HepG2 (cell line): ENCODE data around the gene SLC1A4. TPM values are rescaled to one million over a fixed set of nuclear protein-coding genes. Genes with fewer than 3 reads are reported as not detected.

Source experiments
- ATAD3A ChIP-seq: sonication (generic); formaldehyde crosslinking; IDR thresholded peaks from 2 replicates; pipeline ENCODE4 v1.4.0; 2020; ENCODE audit warnings: missing genetic modification reagents
- ELF3 ChIP-seq: IDR thresholded peaks from 2 replicates; pipeline ENCODE4 v1.6.1; 2016; ENCODE audit warnings: missing genetic modification reagents, missing compliant biosample characterization
- MAZ ChIP-seq, 2 experiments: sonication (generic) in 1 of 2; formaldehyde crosslinking in 1 of 2; IDR thresholded peaks; 2 replicates each; pipeline versions ENCODE4 v1.5.0 to v1.6.1; 2012 to 2020; ENCODE audit warnings: low read depth in 2 of 2, mild to moderate bottlenecking in 2 of 2, borderline replicate concordance in 1 of 2, improper control_type of control experiment in 1 of 2, low read length in 1 of 2, missing genetic modification reagents in 1 of 2, moderate library complexity in 1 of 2
- POLR2A ChIP-seq, 2 experiments: IDR thresholded peaks; 2 replicates each; pipeline ENCODE4 v1.6.1; 2011; ENCODE audit warnings: low read depth in 2 of 2, low read length in 2 of 2, mild to moderate bottlenecking in 1 of 2, moderate library complexity in 1 of 2; ENCODE audit not compliant: insufficient read depth in 1 of 2
- POLR2AphosphoS5 ChIP-seq: IDR thresholded peaks from 2 replicates; pipeline ENCODE4 v1.6.1; 2012; ENCODE audit warnings: low read depth, low read length
- RBFOX2 ChIP-seq: fragments of 200-400 bp; formaldehyde crosslinking; IDR thresholded peaks from 2 replicates; pipeline ENCODE4 v1.6.1; 2017; ENCODE audit warnings: low read depth, mild to moderate bottlenecking, low read length
- ZFYVE20 ChIP-seq: sonication (generic); formaldehyde crosslinking; IDR thresholded peaks from 2 replicates; pipeline ENCODE4 v1.8.0; 2023; ENCODE audit warnings: low read depth, mild to moderate bottlenecking, moderate library complexity, missing genetic modification reagents, borderline replicate concordance
- ZNF121 ChIP-seq: sonication (generic); formaldehyde crosslinking; IDR thresholded peaks from 2 replicates; pipeline ENCODE4 v1.5.0; 2020; ENCODE audit warnings: mild to moderate bottlenecking, missing genetic modification reagents
- ZNF274 ChIP-seq: sonication (generic); formaldehyde crosslinking; IDR thresholded peaks from 2 replicates; pipeline ENCODE4 v1.5.1; 2020; ENCODE audit warnings: mild to moderate bottlenecking, missing genetic modification reagents
- ZNF792 ChIP-seq: IDR thresholded peaks from 2 replicates; pipeline ENCODE4 v1.6.1; 2016
- polyA plus RNA-seq, 8 experiments: library from polyadenylated mRNA; depleted of rRNA in 3 of 8; stranded (reverse) in 7 of 8; unstranded in 1 of 8; fragments of >200 nt; fragmentation: Illumina TruSeq in 4 of 8; extraction: Trizol in 4 of 8; gene quantifications; 2 replicates each; pipeline versions ENCODE4 v1.2.1 to v1.2.3, GENCODE V29; 2011 to 2016; ENCODE audit warnings: low read depth in 4 of 8, missing spikeins in 1 of 8, mixed read lengths in 1 of 8; ENCODE audit not compliant: insufficient read depth in 1 of 8
- total RNA-seq, 5 experiments: library from RNA; depleted of rRNA; stranded (reverse); fragments of >200 nt; fragmentation: Illumina TruSeq; extraction: Trizol; gene quantifications; 2 replicates each; pipeline ENCODE4 v1.2.3, GENCODE V29; 2016; ENCODE audit warnings: low read depth in 1 of 5
- TF ChIP-seq, protein P1 (sequence below): sonication (generic); formaldehyde crosslinking; IDR thresholded peaks from 2 replicates; pipeline ENCODE4 v1.4.0; 2020; ENCODE audit warnings: missing genetic modification reagents, mild to moderate bottlenecking, borderline replicate concordance
- TF ChIP-seq, protein P2 (sequence below): fragments of 450-650 bp; IDR thresholded peaks from 2 replicates; pipeline ENCODE4 v1.6.1; 2017; ENCODE audit warnings: mild to moderate bottlenecking
- TF ChIP-seq, protein P3 (sequence below): sonication (generic); formaldehyde crosslinking; IDR thresholded peaks from 2 replicates; pipeline ENCODE4 v1.5.0; 2020; ENCODE audit warnings: mild to moderate bottlenecking, missing genetic modification reagents, borderline replicate concordance
- TF ChIP-seq, protein P4 (sequence below): sonication (generic); formaldehyde crosslinking; IDR thresholded peaks from 2 replicates; pipeline ENCODE4 v1.4.0; 2020; ENCODE audit warnings: missing genetic modification reagents, borderline replicate concordance
- TF ChIP-seq, protein P5 (sequence below): IDR thresholded peaks from 2 replicates; pipeline ENCODE4 v1.6.1; 2016; ENCODE audit warnings: low read depth, control low read depth

SLC1A4 gene
- total and polyA plus RNA-seq, 2 of the 13 experiments (the other 11 are each of a cell fraction or from before 2014, with no cell fraction given) = 21.0 to 39.6 TPM

DNA sequence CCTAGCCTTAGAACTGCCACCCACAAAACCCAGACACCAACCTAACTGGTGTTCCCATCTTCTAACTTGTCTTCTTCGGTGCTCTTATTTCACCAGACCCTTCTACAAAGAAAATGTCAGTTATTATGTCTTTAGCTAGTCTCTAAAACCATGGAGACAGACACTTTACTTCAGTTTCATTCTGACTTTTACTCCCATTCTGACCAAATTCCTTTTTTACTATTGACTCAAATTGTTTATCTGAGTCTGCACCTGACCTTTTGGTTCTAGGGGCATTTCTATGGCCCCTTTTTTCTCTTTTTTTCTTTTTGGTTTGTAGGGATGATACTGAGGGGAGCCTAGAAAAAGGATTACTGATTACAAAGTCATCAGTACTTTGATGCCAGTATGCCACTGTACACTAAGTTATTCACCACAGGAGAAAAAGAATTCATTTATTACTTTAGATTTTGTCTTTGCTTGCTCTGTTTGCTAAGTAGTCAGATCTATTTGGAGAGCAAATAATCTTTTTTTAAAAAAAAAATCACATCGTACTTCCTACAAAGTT lies 6.8 kb upstream of the SLC1A4 start (continued):
- no peak for TF ChIP-seq POLR2A (IDR thresholded peaks at IDR 0.05; ENCODE audit: insufficient read depth in 1 of 2, low read depth in 2 of 2, low read length in 2 of 2)
- TF ChIP-seq ZNF792 (CRISPR knock-in tag) = no peak
- TF ChIP-seq ZFYVE20 (CRISPR knock-in tag) = no peak
- TF ChIP-seq MAZ (IDR thresholded peaks at IDR 0.05; ENCODE audit: borderline replicate concordance, low read depth, low read length) = no peak
- TF ChIP-seq MAZ (CRISPR knock-in tag; IDR thresholded peaks at IDR 0.05; ENCODE audit: low read depth) = no peak
- TF ChIP-seq ZNF121 (CRISPR knock-in tag) = no peak
- peak; percentile 46; the same call in 1 of the 2 replicates for TF ChIP-seq ELF3 (CRISPR knock-in tag)
- TF ChIP-seq, protein P1, sequence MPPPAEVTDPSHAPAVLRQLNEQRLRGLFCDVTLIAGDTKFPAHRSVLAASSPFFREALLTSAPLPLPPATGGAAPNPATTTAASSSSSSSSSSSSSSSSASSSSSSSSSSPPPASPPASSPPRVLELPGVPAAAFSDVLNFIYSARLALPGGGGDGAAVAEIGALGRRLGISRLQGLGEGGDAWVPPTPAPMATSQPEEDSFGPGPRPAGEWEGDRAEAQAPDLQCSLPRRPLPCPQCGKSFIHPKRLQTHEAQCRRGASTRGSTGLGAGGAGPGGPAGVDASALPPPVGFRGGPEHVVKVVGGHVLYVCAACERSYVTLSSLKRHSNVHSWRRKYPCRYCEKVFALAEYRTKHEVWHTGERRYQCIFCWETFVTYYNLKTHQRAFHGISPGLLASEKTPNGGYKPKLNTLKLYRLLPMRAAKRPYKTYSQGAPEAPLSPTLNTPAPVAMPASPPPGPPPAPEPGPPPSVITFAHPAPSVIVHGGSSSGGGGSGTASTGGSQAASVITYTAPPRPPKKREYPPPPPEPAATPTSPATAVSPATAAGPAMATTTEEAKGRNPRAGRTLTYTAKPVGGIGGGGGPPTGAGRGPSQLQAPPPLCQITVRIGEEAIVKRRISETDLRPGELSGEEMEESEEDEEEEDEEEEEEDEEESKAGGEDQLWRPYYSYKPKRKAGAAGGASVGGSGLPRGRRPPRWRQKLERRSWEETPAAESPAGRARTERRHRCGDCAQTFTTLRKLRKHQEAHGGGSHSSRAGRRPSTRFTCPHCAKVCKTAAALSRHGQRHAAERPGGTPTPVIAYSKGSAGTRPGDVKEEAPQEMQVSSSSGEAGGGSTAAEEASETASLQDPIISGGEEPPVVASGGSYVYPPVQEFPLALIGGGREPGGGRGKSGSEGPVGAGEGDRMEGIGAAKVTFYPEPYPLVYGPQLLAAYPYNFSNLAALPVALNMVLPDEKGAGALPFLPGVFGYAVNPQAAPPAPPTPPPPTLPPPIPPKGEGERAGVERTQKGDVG (CRISPR knock-in tag) = no peak
- TF ChIP-seq, protein P2, sequence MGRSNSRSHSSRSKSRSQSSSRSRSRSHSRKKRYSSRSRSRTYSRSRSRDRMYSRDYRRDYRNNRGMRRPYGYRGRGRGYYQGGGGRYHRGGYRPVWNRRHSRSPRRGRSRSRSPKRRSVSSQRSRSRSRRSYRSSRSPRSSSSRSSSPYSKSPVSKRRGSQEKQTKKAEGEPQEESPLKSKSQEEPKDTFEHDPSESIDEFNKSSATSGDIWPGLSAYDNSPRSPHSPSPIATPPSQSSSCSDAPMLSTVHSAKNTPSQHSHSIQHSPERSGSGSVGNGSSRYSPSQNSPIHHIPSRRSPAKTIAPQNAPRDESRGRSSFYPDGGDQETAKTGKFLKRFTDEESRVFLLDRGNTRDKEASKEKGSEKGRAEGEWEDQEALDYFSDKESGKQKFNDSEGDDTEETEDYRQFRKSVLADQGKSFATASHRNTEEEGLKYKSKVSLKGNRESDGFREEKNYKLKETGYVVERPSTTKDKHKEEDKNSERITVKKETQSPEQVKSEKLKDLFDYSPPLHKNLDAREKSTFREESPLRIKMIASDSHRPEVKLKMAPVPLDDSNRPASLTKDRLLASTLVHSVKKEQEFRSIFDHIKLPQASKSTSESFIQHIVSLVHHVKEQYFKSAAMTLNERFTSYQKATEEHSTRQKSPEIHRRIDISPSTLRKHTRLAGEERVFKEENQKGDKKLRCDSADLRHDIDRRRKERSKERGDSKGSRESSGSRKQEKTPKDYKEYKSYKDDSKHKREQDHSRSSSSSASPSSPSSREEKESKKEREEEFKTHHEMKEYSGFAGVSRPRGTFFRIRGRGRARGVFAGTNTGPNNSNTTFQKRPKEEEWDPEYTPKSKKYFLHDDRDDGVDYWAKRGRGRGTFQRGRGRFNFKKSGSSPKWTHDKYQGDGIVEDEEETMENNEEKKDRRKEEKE = no peak
- TF ChIP-seq RBFOX2 = 0 out of 2 replicates have a peak, but pooled peaks have one; percentile 8
- TF ChIP-seq, protein P3, sequence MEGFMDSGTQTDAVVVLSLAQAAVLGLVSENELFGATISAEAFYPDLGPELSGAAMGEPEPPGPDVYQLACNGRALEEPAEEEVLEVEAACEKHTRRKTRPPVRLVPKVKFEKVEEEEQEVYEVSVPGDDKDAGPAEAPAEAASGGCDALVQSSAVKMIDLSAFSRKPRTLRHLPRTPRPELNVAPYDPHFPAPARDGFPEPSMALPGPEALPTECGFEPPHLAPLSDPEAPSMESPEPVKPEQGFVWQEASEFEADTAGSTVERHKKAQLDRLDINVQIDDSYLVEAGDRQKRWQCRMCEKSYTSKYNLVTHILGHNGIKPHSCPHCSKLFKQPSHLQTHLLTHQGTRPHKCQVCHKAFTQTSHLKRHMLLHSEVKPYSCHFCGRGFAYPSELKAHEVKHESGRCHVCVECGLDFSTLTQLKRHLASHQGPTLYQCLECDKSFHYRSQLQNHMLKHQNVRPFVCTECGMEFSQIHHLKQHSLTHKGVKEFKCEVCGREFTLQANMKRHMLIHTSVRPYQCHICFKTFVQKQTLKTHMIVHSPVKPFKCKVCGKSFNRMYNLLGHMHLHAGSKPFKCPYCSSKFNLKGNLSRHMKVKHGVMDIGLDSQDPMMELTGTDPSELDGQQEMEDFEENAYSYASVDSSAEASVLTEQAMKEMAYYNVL = peak; percentile 75; the same call in 1 of the 2 replicates
- TF ChIP-seq ZNF274 = no peak
- TF ChIP-seq ATAD3A = no peak
- TF ChIP-seq POLR2AphosphoS5 = no peak
- TF ChIP-seq, protein P4, sequence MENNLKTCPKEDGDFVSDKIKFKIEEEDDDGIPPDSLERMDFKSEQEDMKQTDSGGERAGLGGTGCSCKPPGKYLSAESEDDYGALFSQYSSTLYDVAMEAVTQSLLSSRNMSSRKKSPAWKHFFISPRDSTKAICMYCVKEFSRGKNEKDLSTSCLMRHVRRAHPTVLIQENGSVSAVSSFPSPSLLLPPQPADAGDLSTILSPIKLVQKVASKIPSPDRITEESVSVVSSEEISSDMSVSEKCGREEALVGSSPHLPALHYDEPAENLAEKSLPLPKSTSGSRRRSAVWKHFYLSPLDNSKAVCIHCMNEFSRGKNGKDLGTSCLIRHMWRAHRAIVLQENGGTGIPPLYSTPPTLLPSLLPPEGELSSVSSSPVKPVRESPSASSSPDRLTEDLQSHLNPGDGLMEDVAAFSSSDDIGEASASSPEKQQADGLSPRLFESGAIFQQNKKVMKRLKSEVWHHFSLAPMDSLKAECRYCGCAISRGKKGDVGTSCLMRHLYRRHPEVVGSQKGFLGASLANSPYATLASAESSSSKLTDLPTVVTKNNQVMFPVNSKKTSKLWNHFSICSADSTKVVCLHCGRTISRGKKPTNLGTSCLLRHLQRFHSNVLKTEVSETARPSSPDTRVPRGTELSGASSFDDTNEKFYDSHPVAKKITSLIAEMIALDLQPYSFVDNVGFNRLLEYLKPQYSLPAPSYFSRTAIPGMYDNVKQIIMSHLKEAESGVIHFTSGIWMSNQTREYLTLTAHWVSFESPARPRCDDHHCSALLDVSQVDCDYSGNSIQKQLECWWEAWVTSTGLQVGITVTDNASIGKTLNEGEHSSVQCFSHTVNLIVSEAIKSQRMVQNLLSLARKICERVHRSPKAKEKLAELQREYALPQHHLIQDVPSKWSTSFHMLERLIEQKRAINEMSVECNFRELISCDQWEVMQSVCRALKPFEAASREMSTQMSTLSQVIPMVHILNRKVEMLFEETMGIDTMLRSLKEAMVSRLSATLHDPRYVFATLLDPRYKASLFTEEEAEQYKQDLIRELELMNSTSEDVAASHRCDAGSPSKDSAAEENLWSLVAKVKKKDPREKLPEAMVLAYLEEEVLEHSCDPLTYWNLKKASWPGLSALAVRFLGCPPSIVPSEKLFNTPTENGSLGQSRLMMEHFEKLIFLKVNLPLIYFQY (CRISPR knock-in tag) = no peak
- TF ChIP-seq, protein P5, sequence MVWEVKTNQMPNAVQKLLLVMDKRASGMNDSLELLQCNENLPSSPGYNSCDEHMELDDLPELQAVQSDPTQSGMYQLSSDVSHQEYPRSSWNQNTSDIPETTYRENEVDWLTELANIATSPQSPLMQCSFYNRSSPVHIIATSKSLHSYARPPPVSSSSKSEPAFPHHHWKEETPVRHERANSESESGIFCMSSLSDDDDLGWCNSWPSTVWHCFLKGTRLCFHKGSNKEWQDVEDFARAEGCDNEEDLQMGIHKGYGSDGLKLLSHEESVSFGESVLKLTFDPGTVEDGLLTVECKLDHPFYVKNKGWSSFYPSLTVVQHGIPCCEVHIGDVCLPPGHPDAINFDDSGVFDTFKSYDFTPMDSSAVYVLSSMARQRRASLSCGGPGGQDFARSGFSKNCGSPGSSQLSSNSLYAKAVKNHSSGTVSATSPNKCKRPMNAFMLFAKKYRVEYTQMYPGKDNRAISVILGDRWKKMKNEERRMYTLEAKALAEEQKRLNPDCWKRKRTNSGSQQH (CRISPR knock-in tag) = no peak
